HG03378 (cell line): ENCODE results near the gene NT5DC4.

Experiments
- ATAC-seq: cut with Tn5 transposase; IDR thresholded peaks from one replicate; pipeline ENCODE4 v1.9.1; 2021; ENCODE audit warnings: mild to moderate bottlenecking, moderate library complexity; ENCODE audit not compliant: unreplicated experiment

NT5DC4 gene

DNA sequence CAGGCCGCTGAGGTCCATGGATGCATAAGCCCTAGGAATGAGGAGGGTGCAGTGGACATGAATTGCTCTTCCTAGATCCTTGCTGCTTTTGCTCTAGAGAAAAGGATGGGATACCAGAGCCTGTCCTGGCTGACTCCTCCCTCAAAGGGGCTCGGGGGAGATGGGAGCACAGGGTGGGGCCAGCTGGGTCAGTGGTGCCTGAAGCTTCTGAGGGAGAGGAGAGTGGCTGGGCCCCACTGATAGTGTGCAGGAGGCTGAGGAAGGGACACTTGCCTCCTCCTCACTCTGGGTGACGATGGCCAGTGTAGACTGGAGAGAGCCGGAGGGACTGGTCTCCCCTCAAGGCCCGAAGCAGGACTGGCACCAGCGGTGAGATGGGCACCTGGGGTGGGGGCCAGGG, at the start of gene NT5DC4:
Gene NT5DC4 (plus strand): TSS at position 236 of the 400 bp plus-strand sequence. CDS start 60 bp downstream, at position 296.
- no peak for ATAC-seq

DNA sequence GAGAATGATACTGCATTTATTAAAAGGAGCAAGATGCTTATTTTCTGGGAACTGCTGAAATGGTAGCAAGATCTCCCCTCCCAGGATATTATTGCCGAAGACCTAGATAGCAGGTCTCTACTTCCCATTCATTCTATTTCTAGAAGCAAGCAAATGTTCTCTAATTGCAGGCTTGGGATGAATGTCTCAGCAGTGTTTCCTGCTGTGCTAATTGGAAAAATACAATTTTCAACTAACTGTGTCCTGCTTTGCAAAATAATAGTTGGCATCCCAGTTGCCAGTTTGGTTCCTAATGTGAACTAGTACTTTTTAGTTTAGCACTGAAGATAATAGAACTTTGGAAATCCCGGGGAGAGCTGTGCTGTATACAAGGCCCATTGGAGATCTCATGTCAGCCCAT, 49.0 kb upstream of the NT5DC4 start:
- ATAC-seq, result no peak

DNA sequence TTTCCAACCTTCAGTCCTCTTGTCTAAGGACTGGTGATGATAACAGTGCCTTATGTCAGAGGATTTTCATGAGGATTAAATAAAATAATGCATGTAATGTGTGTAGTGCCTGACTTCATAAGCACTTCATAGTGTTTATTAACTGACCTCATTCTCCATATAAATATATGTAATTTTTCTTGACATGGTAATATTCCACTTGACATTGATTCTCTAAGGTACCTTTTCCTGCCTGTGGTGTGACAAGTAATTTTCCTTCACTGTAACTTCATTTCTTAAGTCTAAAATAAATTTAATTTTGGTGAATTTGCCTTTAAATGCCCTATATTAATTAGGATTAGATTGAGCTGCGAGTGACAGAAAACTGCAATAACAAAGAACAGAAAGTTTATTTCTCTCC, 47.8 kb upstream of the NT5DC4 start:
- ATAC-seq, result no peak

DNA sequence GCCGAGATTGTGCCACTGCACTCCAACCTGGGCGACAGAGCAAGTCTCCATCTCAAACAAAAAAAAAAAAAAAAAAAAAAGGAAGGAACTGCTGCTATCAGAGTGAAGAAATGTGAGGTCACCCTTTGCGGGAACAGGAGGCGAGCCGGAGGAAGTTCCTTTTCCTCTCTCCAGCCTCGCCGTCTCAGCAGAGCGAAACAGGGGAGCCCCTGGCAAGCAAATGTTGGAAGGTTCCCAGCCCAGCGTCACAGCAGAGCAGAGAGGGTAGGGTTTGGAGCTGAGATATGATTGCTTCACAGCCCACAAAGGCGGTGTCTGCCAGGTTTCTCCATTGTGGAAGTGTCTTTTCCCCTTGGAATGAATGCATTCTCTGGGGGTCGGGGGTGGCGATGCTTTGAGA, 46.6 kb upstream of the NT5DC4 start:
- ATAC-seq, result no peak

DNA sequence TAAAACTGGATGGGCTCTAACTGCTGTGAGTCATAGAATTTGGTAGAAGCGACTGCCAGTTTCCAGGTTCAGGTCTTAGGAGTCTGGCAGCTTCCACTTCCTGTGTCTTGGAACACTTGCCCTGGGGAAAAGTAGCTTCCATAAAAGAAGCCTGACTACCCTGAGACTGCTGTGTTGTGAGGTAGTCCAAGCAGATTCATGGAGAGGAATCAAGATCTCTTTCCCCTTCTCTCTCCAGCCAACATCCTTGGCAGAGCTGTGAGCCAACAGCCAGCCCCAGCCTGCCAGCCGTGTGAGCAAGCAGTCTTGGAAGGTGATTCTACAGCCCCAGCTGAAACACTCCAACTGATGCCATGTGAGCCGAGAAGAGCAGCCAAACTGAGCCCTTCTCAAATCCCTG, 41.3 kb upstream of the NT5DC4 start:
- no peak for ATAC-seq

DNA sequence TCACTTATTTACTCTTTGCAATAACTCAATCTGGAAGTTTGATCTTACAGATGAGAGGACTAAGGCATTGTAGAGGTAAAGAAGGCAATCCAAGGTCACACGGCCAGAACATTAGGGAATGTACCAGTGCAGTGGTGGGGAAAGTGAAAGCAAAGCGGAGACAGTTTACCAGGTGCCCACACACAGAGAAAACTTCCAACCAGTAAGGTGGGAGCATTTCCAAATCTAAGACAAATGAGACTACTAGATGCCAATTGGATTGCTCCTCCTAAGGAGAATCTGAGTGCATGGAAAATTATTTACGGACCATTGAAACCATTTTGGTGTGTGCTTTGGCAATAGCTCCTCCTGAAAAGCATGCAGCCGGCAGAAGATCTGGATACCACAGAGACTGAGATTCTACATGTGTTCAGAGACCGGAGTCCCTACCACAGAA, 40.1 kb upstream of the NT5DC4 start:
- no peak for ATAC-seq

DNA sequence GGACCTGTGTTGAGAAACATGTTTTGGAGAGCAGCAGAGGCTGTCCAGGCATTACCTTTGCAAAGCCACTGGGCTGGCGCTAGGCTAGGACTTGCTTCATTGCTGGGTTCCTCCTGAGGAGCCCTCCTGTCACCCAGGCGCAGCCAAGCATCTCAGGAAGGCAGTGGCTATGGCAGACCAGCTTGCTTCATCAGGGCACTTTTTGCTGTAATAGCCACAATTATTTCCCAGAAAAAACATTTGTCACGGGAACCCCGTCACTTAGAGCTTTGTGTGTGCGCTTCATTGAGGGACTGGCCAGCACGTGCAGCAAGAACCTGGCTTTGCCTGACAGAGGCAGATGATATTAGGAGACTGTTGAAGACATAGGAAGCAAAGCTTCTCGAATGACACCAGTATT, 38.7 kb upstream of the NT5DC4 start:
- ATAC-seq, result no peak

DNA sequence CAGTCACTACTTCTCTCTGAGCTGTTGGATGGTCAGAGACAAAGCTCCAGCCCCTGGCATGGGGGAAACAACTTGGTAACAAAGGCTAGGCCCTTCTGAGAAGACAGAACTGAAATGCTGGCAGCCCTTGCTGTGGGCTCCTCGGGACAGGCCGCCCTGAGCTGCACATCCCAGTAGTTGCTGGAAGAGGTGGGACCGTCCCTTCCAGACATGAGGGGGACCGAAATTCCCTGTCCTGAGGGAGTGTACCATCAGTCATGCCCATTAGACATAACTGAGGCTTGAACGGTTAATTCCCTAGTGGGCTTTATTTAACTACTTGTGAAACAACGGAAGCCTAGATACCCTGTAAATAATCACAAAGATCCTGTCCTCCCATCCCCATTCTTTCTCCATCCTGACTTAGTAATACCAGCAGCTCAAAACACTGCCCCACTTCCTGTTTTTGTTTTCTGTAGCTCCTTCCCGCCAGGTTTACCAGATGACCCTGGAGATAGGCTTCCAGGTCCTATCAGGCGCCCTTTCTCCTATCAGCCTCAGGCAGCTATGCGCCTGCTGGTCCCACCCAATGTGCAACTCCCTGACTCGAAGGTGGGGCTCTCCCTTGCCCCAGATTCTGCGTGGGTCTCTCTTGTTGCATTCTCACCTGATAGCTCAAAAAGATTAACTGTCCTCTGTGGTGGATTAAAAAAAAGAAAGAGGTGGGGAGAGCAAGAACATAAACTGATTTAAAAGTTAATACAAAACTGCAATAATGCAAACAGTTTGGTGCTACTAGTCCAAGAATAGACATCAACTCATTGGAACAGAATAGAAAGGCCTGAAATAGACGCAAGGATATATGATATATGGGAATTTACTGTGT, 37.0 kb upstream of the NT5DC4 start:
- no peak for ATAC-seq

DNA sequence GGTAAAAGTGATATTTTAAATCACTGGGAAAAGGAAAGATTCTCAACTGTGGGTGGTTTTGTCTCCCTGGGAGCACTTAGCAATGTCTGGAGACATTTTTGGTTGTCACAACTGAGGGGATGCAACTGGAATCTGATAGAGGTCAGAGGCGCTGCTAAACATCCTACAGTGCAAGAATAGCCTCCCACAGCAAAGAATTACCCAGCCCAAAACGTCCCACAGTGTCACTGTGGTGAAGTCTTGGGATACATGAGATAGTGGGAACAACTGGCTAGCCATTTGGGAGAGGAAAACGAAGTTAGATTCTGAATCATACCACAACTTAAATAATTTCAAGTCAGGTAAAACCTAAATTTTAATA, 36.4 kb upstream of the NT5DC4 start:
- no peak for ATAC-seq

DNA sequence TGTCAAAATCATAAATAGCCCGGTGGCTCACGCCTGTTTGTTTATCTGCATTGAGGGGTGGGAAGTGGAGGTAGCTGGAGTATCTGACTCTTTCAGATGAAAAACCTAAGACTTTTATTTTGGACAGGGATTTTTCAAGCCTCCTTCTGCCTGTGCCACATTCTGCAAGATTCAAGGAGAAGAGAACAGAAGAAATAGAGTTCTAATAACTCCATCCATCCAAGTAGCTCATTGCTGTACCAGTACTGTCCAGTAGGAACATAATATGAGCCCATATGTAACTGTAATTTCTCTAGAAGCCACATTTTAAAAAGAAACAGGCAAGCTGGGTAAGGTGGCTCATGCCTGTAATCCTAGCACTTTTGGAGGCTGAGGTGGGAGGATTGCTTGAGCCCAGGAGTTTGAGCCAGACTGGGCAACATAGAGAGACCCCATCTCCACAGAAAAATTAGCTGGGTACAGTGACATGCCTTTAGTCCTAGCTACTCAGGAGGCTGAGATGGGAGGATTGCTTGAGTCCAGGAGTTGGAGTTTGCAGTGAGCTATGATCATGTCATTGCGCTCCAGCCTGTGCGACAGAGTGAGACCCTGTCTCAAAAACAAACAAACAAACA, 35.4 kb upstream of the NT5DC4 start:
- ATAC-seq, result no peak

DNA sequence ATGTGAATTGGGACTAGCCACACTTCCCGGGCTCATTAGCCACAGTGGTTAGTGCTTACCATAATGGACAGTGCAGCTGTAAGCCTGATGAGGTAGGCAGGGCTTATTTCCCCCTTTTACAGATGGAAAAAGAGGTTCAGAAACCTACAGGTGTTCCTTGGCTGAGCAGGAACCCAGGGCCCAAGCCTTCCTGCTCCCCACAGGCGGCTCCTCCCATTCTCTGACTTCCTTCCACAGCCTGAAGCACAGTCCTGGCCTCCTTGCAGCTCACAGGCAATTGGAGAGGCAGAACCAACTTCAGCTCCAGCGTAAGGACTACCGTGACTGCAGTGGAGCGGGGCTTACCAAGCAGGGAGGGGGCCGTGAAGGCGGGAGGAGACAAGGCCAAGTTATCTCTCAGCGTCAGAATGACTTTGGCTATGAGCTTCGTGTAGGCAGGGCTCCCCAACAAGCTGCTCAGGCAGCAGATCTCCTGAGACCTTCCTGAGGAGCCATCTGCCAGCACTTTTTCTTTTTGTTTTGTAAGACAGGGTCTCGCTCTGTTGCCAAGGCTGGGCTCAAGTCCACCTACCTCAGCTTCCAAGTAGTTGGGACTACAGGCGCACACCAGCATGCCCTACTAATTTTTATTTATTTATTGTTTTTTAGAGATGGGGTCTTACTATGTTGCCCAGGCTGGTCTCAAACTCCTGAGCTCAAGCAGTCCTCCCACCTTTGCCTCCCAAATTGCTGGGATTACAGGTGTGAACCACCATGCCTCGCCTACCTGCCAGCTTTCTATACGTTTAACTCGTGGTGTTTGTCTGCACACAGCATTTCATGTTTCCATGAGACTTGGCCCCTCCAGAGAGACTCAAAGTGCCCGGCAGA, 34.2 kb upstream of the NT5DC4 start:
- ATAC-seq, result no peak

DNA sequence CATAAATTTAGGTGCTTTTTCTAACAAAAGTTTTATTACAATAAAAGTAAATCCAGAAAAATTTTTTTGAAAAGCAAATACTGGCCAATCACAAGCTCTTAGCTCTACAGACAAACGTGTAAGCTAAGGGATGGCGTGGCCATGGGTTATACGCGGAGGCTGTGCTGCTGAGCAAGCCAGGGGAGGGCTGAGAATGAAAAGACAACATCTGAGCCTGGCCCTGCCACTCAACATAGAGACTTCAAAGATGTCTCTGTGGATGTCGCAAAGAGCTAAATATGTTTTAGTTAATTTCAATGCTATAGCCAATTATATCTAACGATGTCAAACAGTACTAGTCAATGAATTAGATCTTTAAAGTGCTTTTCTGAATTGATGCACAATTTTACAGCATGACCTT, 33.3 kb upstream of the NT5DC4 start:
- no peak for ATAC-seq

DNA sequence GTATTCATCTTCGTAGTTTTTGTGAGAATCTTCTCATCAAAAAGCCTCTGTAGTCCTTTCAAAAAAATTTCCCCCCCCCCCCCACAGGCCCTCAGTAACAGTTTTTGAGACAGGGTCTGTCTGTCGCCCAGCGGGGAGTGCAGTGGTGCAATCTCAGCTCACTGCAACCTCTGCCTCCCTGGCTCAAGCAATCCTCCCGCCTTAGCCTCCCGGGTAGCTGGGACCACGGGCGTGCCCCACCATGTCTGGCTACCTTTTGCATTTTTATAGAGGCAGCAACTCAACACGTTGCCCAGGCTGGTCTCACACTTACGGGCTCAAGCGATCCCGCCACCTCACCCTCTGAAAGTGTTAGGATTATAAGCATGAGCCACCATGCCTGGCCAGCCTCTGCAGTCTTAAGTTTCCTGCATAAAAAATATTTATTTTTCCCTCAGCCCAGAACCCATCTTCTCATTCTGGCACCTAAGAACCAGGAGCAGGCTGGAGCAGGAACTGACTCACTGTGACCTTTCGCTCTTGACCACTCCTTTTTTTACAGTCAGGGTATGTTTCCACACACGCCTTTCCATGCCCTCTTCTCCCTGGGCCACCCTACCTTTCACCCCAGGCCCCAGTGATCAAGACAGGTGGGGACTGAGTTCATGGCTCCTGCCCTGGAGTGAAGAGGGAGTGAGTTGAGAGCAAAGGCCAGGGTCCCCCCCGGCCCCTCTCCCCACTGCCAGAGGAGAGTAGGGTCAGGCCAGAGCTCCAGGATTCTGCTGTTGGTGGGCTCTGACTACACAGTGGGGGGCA, 32.5 kb upstream of the NT5DC4 start:
- ATAC-seq, result no peak

DNA sequence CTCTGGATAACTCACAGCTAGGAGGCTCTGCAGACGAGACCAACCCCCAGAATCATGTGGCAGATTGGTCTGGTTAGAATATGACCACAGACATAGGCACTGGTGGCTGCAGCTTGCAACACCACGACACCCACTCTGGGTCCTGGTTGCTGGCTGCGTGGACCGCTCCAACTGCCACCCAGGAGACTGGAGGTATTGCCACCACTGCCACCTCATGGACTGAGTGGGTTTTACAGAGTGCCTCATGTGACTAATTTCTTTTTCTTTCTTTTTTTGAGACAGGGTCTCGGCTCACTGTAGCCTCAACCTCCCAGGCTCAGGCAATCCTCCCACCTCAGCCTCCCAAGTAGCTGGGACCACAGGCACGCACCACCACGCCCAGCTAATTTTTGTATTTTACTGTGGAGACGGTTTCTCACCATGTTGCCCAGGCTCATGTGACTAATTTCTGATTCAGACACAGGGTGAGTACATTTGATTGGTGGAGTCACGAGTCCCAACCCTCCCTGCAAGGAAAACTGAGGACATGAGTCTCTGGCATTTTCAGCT, 29.9 kb upstream of the NT5DC4 start:
- ATAC-seq, result peak; percentile 40

DNA sequence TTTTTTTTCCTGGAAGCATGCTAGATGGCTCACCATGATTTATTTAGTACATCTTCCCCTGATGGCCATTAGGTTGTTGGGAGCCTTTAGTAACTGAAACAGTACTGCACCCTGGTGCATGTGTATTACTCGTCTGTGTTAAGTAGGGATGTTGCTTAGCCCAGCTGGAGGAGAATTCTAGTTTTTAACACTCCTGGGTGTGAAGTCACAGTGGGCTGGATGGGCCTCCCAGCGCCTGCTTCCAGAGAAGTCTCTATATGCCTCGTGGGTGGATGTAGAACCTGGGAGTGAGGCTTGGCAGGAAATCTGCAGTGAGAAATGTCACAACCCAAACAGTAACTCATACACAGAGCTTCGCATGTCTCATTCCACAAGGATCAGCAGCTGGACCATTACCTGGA, 28.9 kb upstream of the NT5DC4 start:
- peak; percentile 1 for ATAC-seq

DNA sequence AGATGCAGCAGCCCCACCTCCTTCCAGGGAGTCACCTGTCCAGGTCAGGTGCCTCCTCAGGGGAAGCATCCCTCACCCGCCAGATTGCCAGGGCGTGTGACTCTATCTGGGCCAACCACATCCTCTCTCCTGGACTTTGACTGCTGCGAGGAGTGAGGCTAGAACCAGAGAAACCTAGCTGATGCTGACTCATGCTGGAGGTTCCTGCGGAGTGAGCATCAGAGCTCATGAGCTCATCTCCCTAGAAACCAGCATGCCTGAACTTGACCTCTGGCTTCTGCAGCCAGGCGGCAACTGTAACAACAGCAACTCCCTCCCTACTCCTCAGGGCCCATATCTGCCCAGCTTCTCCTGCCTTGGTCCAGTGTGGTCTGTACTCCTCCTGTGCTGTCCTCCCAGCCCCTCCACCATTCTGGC, 28.3 kb upstream of the NT5DC4 start:
- peak; percentile 93 for ATAC-seq

DNA sequence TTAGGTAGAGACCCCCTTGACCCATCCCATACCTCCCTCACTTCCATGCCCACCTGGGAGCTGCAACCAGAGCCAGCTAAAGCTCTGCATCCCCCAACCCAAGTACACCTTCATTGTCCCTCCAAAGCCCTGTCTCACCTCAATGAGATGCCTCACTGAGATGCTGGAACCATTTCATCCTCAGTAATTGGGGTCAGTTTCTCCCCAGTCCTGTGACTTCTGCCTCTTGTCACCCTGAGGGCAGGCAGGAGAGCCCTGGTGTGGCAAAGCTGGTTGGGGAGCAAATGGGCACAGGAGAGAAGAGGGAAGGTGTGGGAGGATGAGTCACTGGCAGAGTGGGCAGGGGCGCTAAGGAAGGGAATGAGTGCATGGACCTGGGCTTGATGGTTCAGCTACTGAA, 27.9 kb upstream of the NT5DC4 start:
- no peak for ATAC-seq

DNA sequence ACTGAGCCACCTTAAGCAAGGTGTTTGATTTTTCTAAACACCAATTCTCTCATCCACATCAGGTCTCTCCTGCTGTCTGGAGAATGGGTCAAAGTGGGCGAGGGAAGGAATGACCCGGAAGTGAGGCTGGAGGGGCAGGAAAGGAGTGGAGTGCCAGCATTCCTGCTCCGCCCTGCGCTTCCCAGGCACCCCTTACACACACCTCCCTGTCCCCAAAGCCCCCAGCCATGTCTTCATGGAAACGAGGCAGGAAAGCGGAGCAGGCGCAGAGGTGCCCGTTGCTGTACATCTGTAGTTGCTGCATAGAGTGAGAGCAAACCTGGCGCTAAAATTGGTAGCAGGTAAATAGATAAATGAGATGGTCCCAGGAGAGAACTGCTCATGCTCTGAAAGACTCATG, 27.2 kb upstream of the NT5DC4 start:
- ATAC-seq, result no peak

DNA sequence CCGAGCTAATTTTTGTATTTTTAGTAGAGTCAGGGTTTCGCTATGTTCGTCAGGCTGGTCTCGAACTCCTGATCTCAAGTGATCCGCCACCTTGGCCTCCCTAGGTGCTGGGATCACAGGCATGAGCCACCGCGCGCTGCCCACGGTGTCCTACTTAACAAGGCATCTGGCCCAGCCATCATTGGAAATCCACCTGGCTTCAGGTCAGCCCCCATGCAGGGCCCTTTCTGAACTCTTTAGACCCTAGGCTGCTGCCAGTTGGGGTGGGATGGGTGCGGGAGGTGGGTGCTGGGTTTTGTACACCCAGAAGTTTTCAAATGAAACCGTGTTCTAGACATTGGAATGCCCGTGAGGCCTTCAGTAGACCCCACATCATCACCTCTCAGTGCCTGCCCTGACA, 26.6 kb upstream of the NT5DC4 start:
- ATAC-seq, result no peak

DNA sequence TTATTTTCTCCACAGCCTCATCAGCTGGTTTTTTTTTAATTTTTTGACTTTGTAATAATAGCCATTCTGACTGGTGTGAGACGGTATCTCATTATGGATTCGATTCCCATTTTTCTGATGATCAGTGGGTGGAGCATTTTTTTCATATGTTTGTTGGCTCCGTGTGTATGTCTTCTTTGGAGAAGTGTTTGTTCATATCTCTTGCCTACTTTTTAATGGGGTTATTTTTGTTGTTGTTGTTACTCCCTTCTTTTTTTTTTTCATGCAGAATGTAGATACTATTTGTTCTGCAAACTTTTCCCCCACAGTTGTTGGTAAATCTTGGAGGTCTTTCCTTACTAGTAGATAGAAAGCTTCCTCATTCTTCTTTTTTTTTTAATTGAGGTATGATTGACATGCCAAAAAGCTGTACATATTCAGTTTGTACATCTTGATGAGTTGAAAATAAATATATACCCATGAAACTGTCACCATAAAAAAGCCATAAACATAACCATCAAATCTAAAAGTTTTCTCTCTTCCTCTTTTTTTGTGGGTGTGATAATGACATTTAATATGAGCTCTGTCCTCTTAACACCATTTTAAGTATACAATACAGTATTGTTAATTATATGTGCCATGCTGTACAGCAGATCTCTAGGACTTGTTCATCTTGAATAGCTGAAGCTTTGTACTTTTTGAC, 21.8 kb upstream of the NT5DC4 start:
- ATAC-seq, result no peak
